Measurements from ENCODE around the gene ROBO2. TPM values are rescaled to one million over a fixed set of nuclear protein-coding genes. Genes with fewer than 3 reads are reported as not detected.

Gene ROBO2
- total RNA-seq, 2 donors from 2014 or later: not detected

DNA sequence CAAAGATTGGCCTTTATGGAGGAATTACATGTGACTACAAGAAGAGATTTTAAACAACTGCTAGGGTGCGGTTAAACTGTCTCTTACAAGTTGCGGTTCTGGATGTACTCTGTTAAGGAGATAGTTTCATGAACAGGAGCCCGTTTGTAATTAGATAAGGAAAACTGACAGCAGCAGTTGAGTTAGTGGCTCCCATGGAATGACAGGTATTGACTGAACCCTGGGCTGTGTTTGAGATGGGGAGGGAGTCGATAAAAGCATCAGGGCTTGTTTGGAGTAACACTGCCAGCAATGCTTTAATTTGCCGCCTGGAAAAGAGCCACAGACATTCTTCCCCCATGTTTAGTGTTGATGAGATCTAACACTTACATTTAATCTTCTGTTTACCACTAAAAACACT, 139.9 kb downstream of the ROBO2 start:
- ATAC-seq (replicated peaks): no peak
- Mint-ChIP-seq H3K27me3 (no peaks in the 10 kb centered on the region), H3K4me3 (no peak overlapping the region), H3K36me3 (ENCODE audit: low read depth) (no peaks in the 10 kb centered on the region), H3K9me3 (peaks cover 13% of the 10 kb centered on the region), H3K4me1 (no peaks in the 10 kb centered on the region), H3K27ac (no peak overlapping the region)

- no peak for ATAC-seq (replicated peaks)
- H3K27ac Mint-ChIP-seq: no peak overlapping the region
These were observed 142.4 kb downstream of the ROBO2 start for GRCh38 chr3:77182341-77182740.

GRCh38 chr3:77186319-77186718, 146.4 kb downstream of the ROBO2 start:
- no peaks in the 10 kb centered on the region for H3K4me1 Mint-ChIP-seq
- no peak for ATAC-seq (replicated peaks)
- peaks cover 15% of the 10 kb centered on the region for H3K9me3 Mint-ChIP-seq
- no peak overlapping the region for H3K27ac Mint-ChIP-seq
- H3K4me3 Mint-ChIP-seq: no peak overlapping the region
- H3K27me3 Mint-ChIP-seq: no peaks in the 10 kb centered on the region
- no peaks in the 10 kb centered on the region for H3K36me3 Mint-ChIP-seq (ENCODE audit: low read depth)

More at GRCh38 chr3:77182341-77182740, 142.4 kb downstream of the ROBO2 start:
- H3K9me3 Mint-ChIP-seq: peaks cover 15% of the 10 kb centered on the region
- no peak overlapping the region for H3K4me3 Mint-ChIP-seq
- H3K4me1 Mint-ChIP-seq: no peaks in the 10 kb centered on the region
- H3K27me3 Mint-ChIP-seq: no peaks in the 10 kb centered on the region
- no peaks in the 10 kb centered on the region for H3K36me3 Mint-ChIP-seq (ENCODE audit: low read depth)

GRCh38 chr3:77186728-77187127, 146.8 kb downstream of the ROBO2 start:
- H3K27ac Mint-ChIP-seq: no peak overlapping the region
- no peaks in the 10 kb centered on the region for H3K36me3 Mint-ChIP-seq (ENCODE audit: low read depth)
- H3K4me3 Mint-ChIP-seq: no peak overlapping the region
- H3K4me1 Mint-ChIP-seq: no peaks in the 10 kb centered on the region
- ATAC-seq (replicated peaks): no peak
- no peaks in the 10 kb centered on the region for H3K27me3 Mint-ChIP-seq
- peaks cover 15% of the 10 kb centered on the region for H3K9me3 Mint-ChIP-seq

DNA sequence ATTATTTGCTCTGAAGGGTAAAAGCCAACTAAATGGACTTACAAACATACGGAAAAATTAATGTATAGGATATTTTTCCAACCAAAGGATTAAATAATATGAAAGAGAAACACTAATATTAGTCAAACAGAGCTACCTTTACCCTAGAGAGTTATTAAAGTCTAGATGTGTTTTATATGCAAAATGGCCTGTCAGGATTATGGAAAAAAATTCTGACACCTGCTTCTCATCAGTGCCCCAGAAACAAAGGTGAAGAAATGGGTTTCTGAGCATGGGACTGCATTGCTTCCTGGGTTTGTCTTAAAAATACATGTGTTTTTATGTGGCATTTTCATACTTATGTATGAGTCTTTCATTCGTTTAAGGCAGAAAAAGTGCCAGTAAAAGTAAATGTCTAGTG, 148.3 kb downstream of the ROBO2 start:
- no peak for ATAC-seq (replicated peaks)

GRCh38 chr3:77189258-77189657, 149.4 kb downstream of the ROBO2 start:
- H3K4me3 Mint-ChIP-seq: no peak overlapping the region
- no peaks in the 10 kb centered on the region for H3K27me3 Mint-ChIP-seq
- no peaks in the 10 kb centered on the region for H3K36me3 Mint-ChIP-seq (ENCODE audit: low read depth)
- peaks cover 10% of the 10 kb centered on the region for H3K9me3 Mint-ChIP-seq
- no peaks in the 10 kb centered on the region for H3K4me1 Mint-ChIP-seq
- no peak overlapping the region for H3K27ac Mint-ChIP-seq
- no peak for ATAC-seq (replicated peaks)

More for the DNA sequence above, 148.3 kb downstream of the ROBO2 start:
- Mint-ChIP-seq H3K4me1 (no peaks in the 10 kb centered on the region), H3K27ac (no peak overlapping the region), H3K27me3 (no peaks in the 10 kb centered on the region), H3K9me3 (peaks cover 11% of the 10 kb centered on the region), H3K36me3 (ENCODE audit: low read depth) (no peaks in the 10 kb centered on the region), H3K4me3 (no peak overlapping the region)

GRCh38 chr3:77189684-77190083, 149.8 kb downstream of the ROBO2 start:
- Mint-ChIP-seq H3K27ac (no peak overlapping the region), H3K9me3 (peaks cover 10% of the 10 kb centered on the region), H3K4me3 (no peak overlapping the region), H3K4me1 (no peaks in the 10 kb centered on the region), H3K27me3 (no peaks in the 10 kb centered on the region), H3K36me3 (ENCODE audit: low read depth) (no peaks in the 10 kb centered on the region)
- no peak for ATAC-seq (replicated peaks)

DNA sequence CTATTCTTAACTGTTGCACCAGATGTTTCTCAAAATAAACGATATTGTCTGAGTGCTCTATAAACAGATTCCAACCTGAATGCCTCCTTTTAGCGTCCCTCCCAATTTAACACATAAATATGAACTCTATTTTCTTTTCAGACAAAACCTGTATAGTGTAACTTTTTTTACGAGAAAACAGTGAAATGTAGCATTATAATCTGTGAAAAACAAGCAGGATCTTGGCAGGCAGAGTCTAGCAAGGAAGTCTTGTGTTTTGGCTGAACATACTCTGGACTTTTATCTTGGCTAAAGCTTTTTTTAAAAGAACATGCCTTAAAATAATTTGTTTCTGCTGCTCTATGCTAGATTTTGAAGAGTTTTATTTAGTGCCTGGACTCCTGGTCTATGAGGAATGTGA, 150.5 kb downstream of the ROBO2 start:
- H3K9me3 Mint-ChIP-seq: peaks cover 5% of the 10 kb centered on the region
- no peak for ATAC-seq (replicated peaks)
- H3K4me3 Mint-ChIP-seq: no peak overlapping the region
- H3K27ac Mint-ChIP-seq: no peak overlapping the region
- H3K4me1 Mint-ChIP-seq: no peaks in the 10 kb centered on the region
- H3K27me3 Mint-ChIP-seq: no peaks in the 10 kb centered on the region
- H3K36me3 Mint-ChIP-seq (ENCODE audit: low read depth): no peaks in the 10 kb centered on the region

DNA sequence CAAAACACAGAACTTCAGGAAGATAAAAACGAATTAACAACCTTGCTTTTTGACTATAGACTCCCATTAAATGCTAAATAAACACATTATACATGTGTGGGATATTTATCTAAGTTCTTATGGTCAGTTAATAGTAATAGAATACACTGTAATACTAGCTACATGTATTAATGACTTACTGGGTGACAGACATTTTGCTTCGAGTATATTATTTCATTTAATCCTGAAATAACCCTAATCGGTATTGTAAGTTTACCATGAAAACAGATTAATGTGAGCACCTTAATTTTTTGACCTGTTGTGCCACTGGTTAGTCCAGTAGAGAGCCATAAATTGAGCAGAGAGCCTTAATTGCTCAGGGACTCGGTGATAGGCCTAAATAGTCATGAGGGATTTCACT, 151.1 kb downstream of the ROBO2 start:
- Mint-ChIP-seq H3K9me3 (peaks cover 3% of the 10 kb centered on the region), H3K27me3 (no peaks in the 10 kb centered on the region), H3K36me3 (ENCODE audit: low read depth) (no peaks in the 10 kb centered on the region), H3K4me3 (no peak overlapping the region), H3K27ac (no peak overlapping the region), H3K4me1 (no peaks in the 10 kb centered on the region)
- no peak for ATAC-seq (replicated peaks)

DNA sequence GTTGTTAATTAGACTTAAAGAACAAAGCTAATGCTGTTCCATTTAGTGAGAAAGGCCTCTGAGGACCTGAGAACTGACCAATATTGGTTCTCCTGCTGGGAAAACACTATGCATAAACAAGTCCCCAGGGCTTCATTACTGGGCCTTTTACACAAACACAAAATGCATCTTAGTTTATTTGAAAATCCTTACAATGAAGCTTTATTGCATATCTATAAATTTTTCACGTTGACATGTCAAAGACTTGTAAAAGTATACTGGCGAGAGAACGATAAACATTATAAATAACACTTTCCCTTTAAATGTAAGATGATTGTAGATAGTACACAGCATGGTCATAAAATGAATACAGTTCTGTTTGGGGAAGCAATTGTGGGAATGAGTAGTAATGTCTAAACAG, 151.7 kb downstream of the ROBO2 start:
- no peaks in the 10 kb centered on the region for H3K27me3 Mint-ChIP-seq
- H3K9me3 Mint-ChIP-seq: peaks cover 3% of the 10 kb centered on the region
- no peak overlapping the region for H3K4me3 Mint-ChIP-seq
- no peaks in the 10 kb centered on the region for H3K36me3 Mint-ChIP-seq (ENCODE audit: low read depth)
- ATAC-seq (replicated peaks): no peak
- no peaks in the 10 kb centered on the region for H3K4me1 Mint-ChIP-seq
- H3K27ac Mint-ChIP-seq: no peak overlapping the region

GRCh38 chr3:77195766-77196545, 156.1 kb downstream of the ROBO2 start:
- H3K4me1 Mint-ChIP-seq: no peaks in the 10 kb centered on the region
- H3K9me3 Mint-ChIP-seq: peaks cover 12% of the 10 kb centered on the region
- no peak for ATAC-seq (replicated peaks)
- H3K4me3 Mint-ChIP-seq: no peak overlapping the region
- H3K27ac Mint-ChIP-seq: no peak overlapping the region
- no peaks in the 10 kb centered on the region for H3K36me3 Mint-ChIP-seq (ENCODE audit: low read depth)
- no peaks in the 10 kb centered on the region for H3K27me3 Mint-ChIP-seq

GRCh38 chr3:77197408-77197807, 157.5 kb downstream of the ROBO2 start:
- H3K4me1 Mint-ChIP-seq: no peaks in the 10 kb centered on the region
- H3K9me3 Mint-ChIP-seq: peaks cover 12% of the 10 kb centered on the region
- no peak overlapping the region for H3K27ac Mint-ChIP-seq
- no peak overlapping the region for H3K4me3 Mint-ChIP-seq
- no peak for ATAC-seq (replicated peaks)
- no peaks in the 10 kb centered on the region for H3K27me3 Mint-ChIP-seq
- H3K36me3 Mint-ChIP-seq (ENCODE audit: low read depth): no peaks in the 10 kb centered on the region

DNA sequence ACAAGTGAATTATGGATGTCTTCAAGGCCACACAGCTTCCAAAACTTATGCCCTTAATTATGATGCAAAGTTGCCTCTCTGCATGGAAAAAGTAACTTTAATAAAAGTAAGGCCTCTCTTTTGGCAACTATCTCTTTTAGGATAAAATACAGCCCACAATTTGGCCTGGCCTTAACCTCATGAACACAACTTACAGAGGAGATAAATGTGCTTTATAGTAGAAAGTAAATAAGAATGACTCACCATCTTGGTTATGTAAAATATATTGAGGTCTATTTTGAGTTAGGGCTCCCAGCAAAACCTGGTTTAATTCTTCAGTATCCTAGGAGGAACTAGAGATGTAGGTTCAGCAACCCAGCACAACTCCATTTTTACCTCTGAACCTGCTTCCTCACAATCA, 164.0 kb downstream of the ROBO2 start:
- no peak for ATAC-seq (replicated peaks)
- Mint-ChIP-seq H3K27me3 (no peaks in the 10 kb centered on the region), H3K9me3 (peaks cover 7% of the 10 kb centered on the region), H3K36me3 (ENCODE audit: low read depth) (no peaks in the 10 kb centered on the region), H3K4me1 (no peaks in the 10 kb centered on the region), H3K27ac (no peak overlapping the region), H3K4me3 (no peak overlapping the region)

DNA sequence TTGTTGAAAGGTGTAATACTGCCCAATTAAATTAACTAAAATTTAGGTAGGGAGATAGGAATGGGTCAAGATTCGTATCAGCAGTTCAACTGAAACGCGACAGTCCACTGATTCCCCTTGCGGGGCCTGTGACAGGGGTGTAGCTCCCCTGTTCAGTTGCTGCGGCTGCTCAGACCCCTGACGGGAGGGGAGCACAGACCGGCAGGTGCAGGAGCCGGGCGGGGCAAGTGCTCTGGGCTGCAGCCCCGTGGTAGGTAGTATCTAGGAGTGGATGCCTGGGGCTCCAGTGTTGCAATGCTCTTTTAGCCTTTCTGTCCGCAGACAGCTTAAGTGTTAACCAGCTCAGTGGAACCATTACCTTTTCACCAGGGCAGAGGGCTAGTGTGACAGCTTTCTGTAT, 164.9 kb downstream of the ROBO2 start:
- no peaks in the 10 kb centered on the region for H3K4me1 Mint-ChIP-seq
- H3K9me3 Mint-ChIP-seq: peaks cover 7% of the 10 kb centered on the region
- H3K27me3 Mint-ChIP-seq: no peaks in the 10 kb centered on the region
- H3K4me3 Mint-ChIP-seq: no peak overlapping the region
- H3K27ac Mint-ChIP-seq: no peak overlapping the region
- H3K36me3 Mint-ChIP-seq (ENCODE audit: low read depth): no peaks in the 10 kb centered on the region
- ATAC-seq (replicated peaks): no peak

- no peaks in the 10 kb centered on the region for H3K27me3 Mint-ChIP-seq
- no peak overlapping the region for H3K4me3 Mint-ChIP-seq
- ATAC-seq (replicated peaks): no peak
- H3K9me3 Mint-ChIP-seq: peaks cover 7% of the 10 kb centered on the region
- no peaks in the 10 kb centered on the region for H3K36me3 Mint-ChIP-seq (ENCODE audit: low read depth)
- H3K27ac Mint-ChIP-seq: no peak overlapping the region
- H3K4me1 Mint-ChIP-seq: no peaks in the 10 kb centered on the region
These were observed 167.9 kb downstream of the ROBO2 start for GRCh38 chr3:77207753-77208152.

DNA sequence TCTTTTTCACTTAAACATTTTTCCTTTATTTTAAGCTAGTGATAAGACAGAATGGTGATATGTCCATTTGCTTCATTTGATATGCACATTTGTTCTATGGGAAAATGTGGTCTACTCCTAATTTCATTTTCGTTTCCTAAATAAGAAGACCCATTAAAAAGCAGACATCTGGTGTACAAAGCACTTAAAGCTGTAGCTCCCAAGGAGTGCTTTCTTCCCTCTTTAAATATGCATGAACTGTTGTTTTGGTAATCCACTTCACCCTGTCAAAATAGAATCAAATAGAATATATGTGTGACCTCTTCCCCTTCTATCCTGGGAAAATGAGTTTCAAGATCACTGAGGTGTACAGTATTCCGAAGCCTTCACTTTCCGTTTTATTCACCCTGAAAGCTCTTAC, 182.8 kb downstream of the ROBO2 start:
- ATAC-seq (replicated peaks): no peak
- Mint-ChIP-seq H3K4me3 (no peak overlapping the region), H3K36me3 (ENCODE audit: low read depth) (no peaks in the 10 kb centered on the region), H3K27ac (no peak overlapping the region), H3K9me3 (peaks cover 4% of the 10 kb centered on the region), H3K27me3 (no peaks in the 10 kb centered on the region), H3K4me1 (no peaks in the 10 kb centered on the region)
